Thoracic aorta (tissue), 2 donors: ENCODE data around the gene EIF4E2. TPM values are rescaled to one million over a fixed set of nuclear protein-coding genes. Genes with fewer than 3 reads are reported as not detected.

Source experiments
- ATAC-seq: fragments of 150-250 bp; one replicate; pipeline ENCODE4 v1.8.0; 2017; ENCODE audit warnings: low read depth; ENCODE audit not compliant: insufficient number of reproducible peaks, low FRiP score
- DNase-seq: peaks from one replicate; pipeline ENCODE4 v3.0.0-alpha.2; 2020; ENCODE audit warnings: low spot score
- H3K27ac ChIP-seq, 2 donors: fragments of 200-600 bp; sonication (generic); 1 replicate in 1 of 2; 2 replicates in 1 of 2; pipeline ENCODE4 v1.5.1; 2016; ENCODE audit warnings: mild to moderate bottlenecking in 2 of 2, moderate library complexity in 2 of 2
- H3K27me3 ChIP-seq: fragments of 200-600 bp; sonication (generic); replicated peaks from 2 replicates; pipeline ENCODE4 v1.6.0; 2016; ENCODE audit warnings: mild to moderate bottlenecking; ENCODE audit not compliant: insufficient read depth
- H3K36me3 ChIP-seq: fragments of 200-600 bp; sonication (generic); one replicate; pipeline ENCODE4 v1.5.1; 2016
- H3K4me1 ChIP-seq, 2 donors: fragments of 200-600 bp; sonication (generic); 1 replicate in 1 of 2; 2 replicates in 1 of 2; pipeline versions ENCODE4 v1.5.1 to v1.6.0; 2016; ENCODE audit warnings: low read depth in 2 of 2, mild to moderate bottlenecking in 1 of 2; ENCODE audit not compliant: control insufficient read depth in 1 of 2
- H3K4me3 ChIP-seq: fragments of 200-600 bp; sonication (generic); 2 replicates; pipeline ENCODE4 v1.5.1; 2016; ENCODE audit warnings: mild to moderate bottlenecking
- H3K9me3 ChIP-seq: fragments of 200-600 bp; sonication (generic); 2 replicates; pipeline ENCODE4 v1.5.1; 2016
- total RNA-seq, 2 donors: library from RNA; depleted of rRNA; stranded (reverse); fragments of >200 nt; gene quantifications; one replicate each; pipeline versions ENCODE4 v1.1.0 to v1.2.3, GENCODE V29; 2016
- TF ChIP-seq, protein P1 (sequence below): fragments of 200-600 bp; sonication (generic); IDR thresholded peaks from one replicate; pipeline ENCODE4 v1.5.1; 2019; ENCODE audit warnings: antibody characterized with exemption

Gene EIF4E2
- total RNA-seq, 2 donors from 2014 or later, result 42.2 to 51.1 TPM

GRCh38 chr2:232574674-232575403 is 24.4 kb downstream of the EIF4E2 start:
- Histone ChIP-seq H3K4me3 (no peak overlapping the region), H3K4me1 (no peaks in the 10 kb centered on the region), H3K27me3 (no peaks in the 10 kb centered on the region), H3K27ac (no peak overlapping the region), H3K36me3 (peaks cover 33% of the 10 kb centered on the region), H3K9me3 (no peaks in the 10 kb centered on the region)
- TF ChIP-seq, protein P1, sequence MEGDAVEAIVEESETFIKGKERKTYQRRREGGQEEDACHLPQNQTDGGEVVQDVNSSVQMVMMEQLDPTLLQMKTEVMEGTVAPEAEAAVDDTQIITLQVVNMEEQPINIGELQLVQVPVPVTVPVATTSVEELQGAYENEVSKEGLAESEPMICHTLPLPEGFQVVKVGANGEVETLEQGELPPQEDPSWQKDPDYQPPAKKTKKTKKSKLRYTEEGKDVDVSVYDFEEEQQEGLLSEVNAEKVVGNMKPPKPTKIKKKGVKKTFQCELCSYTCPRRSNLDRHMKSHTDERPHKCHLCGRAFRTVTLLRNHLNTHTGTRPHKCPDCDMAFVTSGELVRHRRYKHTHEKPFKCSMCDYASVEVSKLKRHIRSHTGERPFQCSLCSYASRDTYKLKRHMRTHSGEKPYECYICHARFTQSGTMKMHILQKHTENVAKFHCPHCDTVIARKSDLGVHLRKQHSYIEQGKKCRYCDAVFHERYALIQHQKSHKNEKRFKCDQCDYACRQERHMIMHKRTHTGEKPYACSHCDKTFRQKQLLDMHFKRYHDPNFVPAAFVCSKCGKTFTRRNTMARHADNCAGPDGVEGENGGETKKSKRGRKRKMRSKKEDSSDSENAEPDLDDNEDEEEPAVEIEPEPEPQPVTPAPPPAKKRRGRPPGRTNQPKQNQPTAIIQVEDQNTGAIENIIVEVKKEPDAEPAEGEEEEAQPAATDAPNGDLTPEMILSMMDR, result no peak
- DNase-seq, result no peak
- ATAC-seq, result no peak

DNA sequence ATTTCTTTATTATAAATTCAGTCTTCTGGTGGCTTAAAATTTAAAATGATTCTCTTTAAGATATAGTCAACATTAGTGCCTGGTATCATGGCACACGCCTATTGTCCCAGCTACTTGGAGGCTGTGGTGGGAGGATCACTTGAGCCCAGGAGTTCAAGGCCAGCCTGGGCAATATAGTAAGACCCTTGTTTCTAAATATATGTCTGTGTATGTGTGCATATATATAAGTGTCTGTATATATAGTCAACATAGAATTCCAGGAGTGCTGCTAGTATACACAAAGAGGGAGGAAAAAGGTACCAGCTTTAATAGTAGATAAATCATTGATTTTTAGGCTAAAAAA is 24.9 kb downstream of the EIF4E2 start:
- Histone ChIP-seq H3K4me1 (no peaks in the 10 kb centered on the region), H3K36me3 (peaks cover 30% of the 10 kb centered on the region), H3K27ac (no peak overlapping the region), H3K27me3 (no peaks in the 10 kb centered on the region), H3K4me3 (no peak overlapping the region), H3K9me3 (no peaks in the 10 kb centered on the region)
- no peak for DNase-seq
- TF ChIP-seq, protein P1, result no peak
- ATAC-seq, result no peak

DNA sequence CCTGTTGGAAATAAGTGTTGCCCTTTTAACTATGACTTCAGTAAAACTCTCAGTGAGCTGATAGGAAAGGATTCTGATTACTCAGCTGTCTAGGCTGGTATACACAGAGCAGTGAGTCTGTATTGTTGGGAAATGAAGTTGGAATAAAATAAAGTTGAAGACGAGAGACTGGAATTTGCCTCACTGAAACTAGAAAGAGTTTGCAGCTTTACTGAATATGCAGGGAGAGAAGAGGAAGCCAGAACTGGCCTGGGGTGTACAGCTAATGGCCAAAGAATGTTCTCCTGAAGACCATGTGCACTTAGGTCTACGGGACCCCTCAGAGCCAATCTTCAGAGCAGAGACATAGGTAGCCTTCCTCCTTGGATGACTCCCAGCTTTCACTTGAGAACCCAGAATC is 26.5 kb downstream of the EIF4E2 start:
- TF ChIP-seq, protein P1, result no peak
- no peaks in the 10 kb centered on the region for H3K9me3 ChIP-seq
- no peak overlapping the region for H3K4me3 ChIP-seq
- DNase-seq, result no peak
- H3K4me1 ChIP-seq, result no peaks in the 10 kb centered on the region
- no peak for ATAC-seq
- no peak overlapping the region for H3K27ac ChIP-seq
- H3K27me3 ChIP-seq, result no peaks in the 10 kb centered on the region
- peaks cover 29% of the 10 kb centered on the region for H3K36me3 ChIP-seq

GRCh38 chr2:232577841-232578240 is 27.4 kb downstream of the EIF4E2 start:
- H3K4me3 ChIP-seq, result no peak overlapping the region
- TF ChIP-seq, protein P1, result no peak
- H3K4me1 ChIP-seq, result no peaks in the 10 kb centered on the region
- DNase-seq (no peak), ATAC-seq (no peak)
- H3K27me3 ChIP-seq, result no peaks in the 10 kb centered on the region
- no peaks in the 10 kb centered on the region for H3K9me3 ChIP-seq
- no peak overlapping the region for H3K27ac ChIP-seq
- H3K36me3 ChIP-seq, result peaks cover 27% of the 10 kb centered on the region

GRCh38 chr2:232578626-232579025 is 28.1 kb downstream of the EIF4E2 start:
- no peak overlapping the region for H3K27ac ChIP-seq
- no peak for DNase-seq
- ATAC-seq, result no peak
- H3K27me3 ChIP-seq, result no peaks in the 10 kb centered on the region
- TF ChIP-seq, protein P1, result no peak
- no peak overlapping the region for H3K4me3 ChIP-seq
- peaks cover 26% of the 10 kb centered on the region for H3K36me3 ChIP-seq
- H3K9me3 ChIP-seq, result no peaks in the 10 kb centered on the region
- no peaks in the 10 kb centered on the region for H3K4me1 ChIP-seq
